ENCODE results near the gene SOX9. TPM values are rescaled to one million over a fixed set of nuclear protein-coding genes. Genes with fewer than 3 reads are reported as not detected.

The SOX9 gene
- total RNA-seq, 1 experiment from 2014 or later = 1.3 TPM

DNA sequence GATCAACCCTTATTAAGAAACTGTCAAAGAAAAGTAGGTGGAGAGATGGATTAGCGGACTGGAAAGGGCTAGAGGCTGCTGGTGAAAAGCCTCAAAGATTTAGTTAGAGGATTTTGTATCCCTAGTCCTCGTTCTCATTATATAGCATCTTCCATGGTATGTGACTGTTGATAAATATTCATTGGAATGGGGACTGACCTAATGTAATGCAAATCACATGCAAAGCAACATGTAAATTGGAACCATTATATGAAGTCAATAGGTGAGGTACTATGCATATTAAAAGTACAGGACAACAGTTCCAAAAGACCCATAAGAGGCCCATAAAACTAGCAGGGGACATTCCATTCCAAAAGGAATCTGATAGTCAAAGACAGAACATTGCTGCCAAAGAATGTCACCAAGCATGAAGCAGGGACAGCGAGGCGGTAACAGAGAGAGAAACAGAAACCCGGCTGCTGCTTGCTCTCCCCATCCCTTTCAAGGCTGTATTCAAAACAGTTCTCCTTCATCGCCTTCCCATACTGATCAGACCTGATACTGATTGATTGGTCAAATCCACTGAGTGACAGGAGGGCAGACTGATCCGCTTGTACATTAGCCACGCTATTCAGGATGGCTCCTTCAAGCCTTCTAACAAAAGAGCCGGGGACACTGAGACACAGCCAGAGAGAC lies 44.5 kb downstream of the SOX9 start:
- H4K8ac ChIP-seq (replicated peaks; ENCODE audit: insufficient read length, low read depth, low read length) = no peak overlapping the region
- no peak for DNase-seq

More for the DNA sequence above, 44.5 kb downstream of the SOX9 start:
- Histone ChIP-seq H2BK5ac (ENCODE audit: insufficient read length, low read length) (no peak overlapping the region), H3K27me3 (ENCODE audit: insufficient read depth, low read length) (no peaks in the 10 kb centered on the region), H3K4me1 (ENCODE audit: insufficient read depth, low read length) (peaks cover 16% of the 10 kb centered on the region; the same call in 1 of the 2 replicates), H2AK5ac (ENCODE audit: insufficient read length, low read length) (no peak overlapping the region), H3K56ac (ENCODE audit: insufficient read length, low read depth, low read length) (no peak overlapping the region), H4K20me1 (ENCODE audit: control insufficient read depth, insufficient read depth, insufficient read length) (no peaks in the 10 kb centered on the region), H2BK12ac (ENCODE audit: insufficient read length, low read depth, low read length) (no peak overlapping the region), H2BK20ac (ENCODE audit: low read depth, low read length, poor library complexity, severe bottlenecking) (no peak overlapping the region), H3K79me2 (ENCODE audit: insufficient read depth, low read length) (no peaks in the 10 kb centered on the region), H3K14ac (ENCODE audit: insufficient read depth, low read length) (no peak overlapping the region), H3K23me2 (ENCODE audit: insufficient read length, low read depth, low read length, poor library complexity, severe bottlenecking) (no peaks in the 10 kb centered on the region), H4K91ac (ENCODE audit: insufficient read length, low read depth, low read length) (no peak overlapping the region), H3K9ac (ENCODE audit: extremely low read depth, insufficient read length, low read length) (no peak overlapping the region), H3T11ph (ENCODE audit: low read length) (no peak overlapping the region), H3K23ac (ENCODE audit: insufficient read length, low read depth, low read length) (no peak overlapping the region), H3K4me2 (ENCODE audit: insufficient read depth, insufficient read length, low read length) (no peak overlapping the region), H3K79me1 (ENCODE audit: insufficient read depth, low read depth, low read length, poor library complexity, severe bottlenecking) (no peaks in the 10 kb centered on the region), H3K9me3 (ENCODE audit: control insufficient read depth, low read depth, low read length) (no peaks in the 10 kb centered on the region), H3K4ac (ENCODE audit: low read depth, low read length) (no peak overlapping the region), H2AFZ (ENCODE audit: low read length) (no peak overlapping the region), H4K5ac (ENCODE audit: insufficient read length, low read depth, low read length) (peak overlapping the region; percentile 1), H2BK120ac (ENCODE audit: low read depth, low read length, poor library complexity, severe bottlenecking) (no peak overlapping the region), H3K18ac (ENCODE audit: insufficient read length, low read depth, low read length) (no peak overlapping the region), H3K27ac (ENCODE audit: insufficient read length, low read depth, low read length) (peak overlapping the region; percentile 4), H2BK15ac (ENCODE audit: low read depth, low read length) (no peak overlapping the region)
- TF ChIP-seq, protein P1, sequence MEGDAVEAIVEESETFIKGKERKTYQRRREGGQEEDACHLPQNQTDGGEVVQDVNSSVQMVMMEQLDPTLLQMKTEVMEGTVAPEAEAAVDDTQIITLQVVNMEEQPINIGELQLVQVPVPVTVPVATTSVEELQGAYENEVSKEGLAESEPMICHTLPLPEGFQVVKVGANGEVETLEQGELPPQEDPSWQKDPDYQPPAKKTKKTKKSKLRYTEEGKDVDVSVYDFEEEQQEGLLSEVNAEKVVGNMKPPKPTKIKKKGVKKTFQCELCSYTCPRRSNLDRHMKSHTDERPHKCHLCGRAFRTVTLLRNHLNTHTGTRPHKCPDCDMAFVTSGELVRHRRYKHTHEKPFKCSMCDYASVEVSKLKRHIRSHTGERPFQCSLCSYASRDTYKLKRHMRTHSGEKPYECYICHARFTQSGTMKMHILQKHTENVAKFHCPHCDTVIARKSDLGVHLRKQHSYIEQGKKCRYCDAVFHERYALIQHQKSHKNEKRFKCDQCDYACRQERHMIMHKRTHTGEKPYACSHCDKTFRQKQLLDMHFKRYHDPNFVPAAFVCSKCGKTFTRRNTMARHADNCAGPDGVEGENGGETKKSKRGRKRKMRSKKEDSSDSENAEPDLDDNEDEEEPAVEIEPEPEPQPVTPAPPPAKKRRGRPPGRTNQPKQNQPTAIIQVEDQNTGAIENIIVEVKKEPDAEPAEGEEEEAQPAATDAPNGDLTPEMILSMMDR (conservative IDR thresholded peaks at IDR 0.05) = no peak
- Mint-ChIP-seq H3K4me3 (peak overlapping the region in 1 of 2 experiments; percentile 15; a peak in 2 of 5 replicates), H3K4me1 (peaks cover 25% of the 10 kb centered on the region in 2 experiments), H3K27ac (peak overlapping the region in 2 of 3 experiments; percentile 8 to 95; a peak in 4 of 7 replicates), H3K9me3 (no peaks in the 10 kb centered on the region; a peak in 1 of 5 replicates), H3K36me3 (ENCODE audit: insufficient read depth in 1 of 3, low read depth in 3 of 3) (peaks cover 0 to 8% (median 1%) of the 10 kb centered on the region in 3 experiments; a peak in 3 of 7 replicates), H3K27me3 (ENCODE audit: low read depth) (peaks cover 3% of the 10 kb centered on the region)
- WGBS (ENCODE audit: extremely low coverage, insufficient read length, low lambda C conversion rate) = no CpG with 5 or more reads among the region's 9 CpGs
